IPS-11a (cell line): Measurements from ENCODE around the gene C8G.

Experiments
- H3K4me3 ChIP-seq: one replicate; pipeline ENCODE4 v1.5.1; 2013; ENCODE audit warnings: low read depth, low read length, control low read depth

C8G gene

GRCh38 chr9:136944519-136945332 is at the start of gene C8G, which contains the start of gene FBXW5:
C8G (plus strand) TSS chr9:136945243; CDS start chr9:136945321, 78 bp downstream.
FBXW5 (minus strand) TSS chr9:136944738; CDS start chr9:136944083, 655 bp downstream.
- H3K4me3 ChIP-seq = peak within 1 kb of the TSS; percentile 61

- no peak overlapping the region for H3K4me3 ChIP-seq
Measured at GRCh38 chr9:136896027-136896426, 49.0 kb upstream of the C8G start.

DNA sequence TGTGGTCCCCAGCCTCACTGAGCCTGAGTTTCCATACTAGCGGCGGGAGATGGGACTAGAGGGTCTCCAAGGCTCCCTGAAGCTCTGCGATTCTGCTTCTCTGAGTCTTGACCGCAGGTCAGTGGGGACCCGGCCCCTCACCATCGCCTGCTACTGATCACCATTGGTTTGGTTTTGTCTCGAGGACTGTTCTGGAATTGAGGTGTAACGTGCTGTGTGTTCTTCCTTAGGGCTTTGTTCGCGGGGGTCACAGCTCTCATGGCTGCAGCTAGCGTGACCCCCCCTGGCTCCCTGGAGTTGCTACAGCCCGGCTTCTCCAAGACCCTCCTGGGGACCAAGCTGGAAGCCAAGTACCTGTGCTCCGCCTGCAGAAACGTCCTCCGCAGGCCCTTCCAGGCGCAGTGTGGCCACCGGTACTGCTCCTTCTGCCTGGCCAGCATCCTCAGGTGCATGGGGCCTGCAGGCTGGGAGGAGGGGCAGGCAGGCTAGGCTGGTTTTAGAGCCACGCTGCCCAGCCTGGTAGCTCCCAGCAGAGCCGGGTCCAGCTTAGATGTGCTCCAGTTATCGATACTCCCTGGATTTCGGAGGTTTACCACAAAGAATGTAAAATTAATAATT is 46.5 kb upstream of the C8G start:
- no peak overlapping the region for H3K4me3 ChIP-seq

GRCh38 chr9:136899196-136899595 is 45.8 kb upstream of the C8G start:
- H3K4me3 ChIP-seq = no peak overlapping the region

GRCh38 chr9:136900556-136900955 is 44.5 kb upstream of the C8G start:
- H3K4me3 ChIP-seq = no peak overlapping the region

DNA sequence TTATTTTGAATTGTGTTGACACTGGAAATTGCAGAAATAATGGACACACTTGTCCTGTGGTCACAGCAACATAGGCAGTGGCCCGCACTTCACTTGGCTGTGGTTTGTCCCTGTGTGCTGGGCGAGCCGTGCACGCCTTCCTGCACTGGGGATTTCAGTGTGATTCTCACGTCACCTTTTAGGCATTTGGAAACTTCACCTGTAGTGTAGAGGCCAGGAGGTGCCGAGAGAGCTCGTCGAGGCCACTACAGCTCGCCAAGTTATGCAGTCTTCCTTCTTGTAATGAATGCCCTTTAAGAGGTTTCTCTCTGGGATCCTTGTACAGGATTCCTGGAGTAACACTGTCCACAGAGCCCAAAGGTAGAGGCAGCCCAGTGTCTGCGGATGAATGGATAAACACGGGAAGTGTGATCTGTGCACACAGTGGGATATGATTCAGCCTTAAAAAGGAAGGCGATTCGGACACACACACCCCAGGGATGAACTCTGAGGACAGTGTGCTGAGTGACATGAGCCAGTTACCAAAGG is 44.0 kb upstream of the C8G start:
- no peak overlapping the region for H3K4me3 ChIP-seq

GRCh38 chr9:136901516-136902258 is 43.4 kb upstream of the C8G start:
- no peak overlapping the region for H3K4me3 ChIP-seq

DNA sequence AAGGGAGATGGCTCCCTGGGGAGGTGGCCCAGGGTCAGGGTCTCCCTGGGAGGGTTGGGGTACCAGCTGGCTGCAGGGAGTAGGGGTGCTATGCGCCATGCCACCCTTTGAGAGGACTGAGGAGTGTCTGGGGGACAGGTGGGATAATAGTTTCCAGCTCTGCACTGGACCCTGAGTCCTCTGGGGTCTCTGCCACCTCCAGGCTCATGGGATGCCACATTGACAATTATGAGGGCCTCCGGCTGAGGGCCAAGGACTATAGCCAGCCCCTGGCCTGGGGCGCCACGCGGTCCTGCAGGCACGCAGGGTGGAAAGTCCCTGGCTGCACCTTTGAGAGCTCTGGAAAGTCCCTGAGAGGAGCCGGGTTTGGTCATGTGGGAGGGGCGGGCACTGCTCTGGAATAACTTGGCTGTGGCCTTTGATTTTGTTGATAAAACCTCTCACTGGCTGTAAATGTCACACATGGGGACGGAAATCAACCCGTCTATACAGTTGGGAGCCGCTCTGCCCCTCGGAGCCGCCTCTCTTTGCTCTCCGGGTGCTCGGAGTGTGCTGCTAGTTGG is 42.7 kb upstream of the C8G start:
- H3K4me3 ChIP-seq = no peak overlapping the region

DNA sequence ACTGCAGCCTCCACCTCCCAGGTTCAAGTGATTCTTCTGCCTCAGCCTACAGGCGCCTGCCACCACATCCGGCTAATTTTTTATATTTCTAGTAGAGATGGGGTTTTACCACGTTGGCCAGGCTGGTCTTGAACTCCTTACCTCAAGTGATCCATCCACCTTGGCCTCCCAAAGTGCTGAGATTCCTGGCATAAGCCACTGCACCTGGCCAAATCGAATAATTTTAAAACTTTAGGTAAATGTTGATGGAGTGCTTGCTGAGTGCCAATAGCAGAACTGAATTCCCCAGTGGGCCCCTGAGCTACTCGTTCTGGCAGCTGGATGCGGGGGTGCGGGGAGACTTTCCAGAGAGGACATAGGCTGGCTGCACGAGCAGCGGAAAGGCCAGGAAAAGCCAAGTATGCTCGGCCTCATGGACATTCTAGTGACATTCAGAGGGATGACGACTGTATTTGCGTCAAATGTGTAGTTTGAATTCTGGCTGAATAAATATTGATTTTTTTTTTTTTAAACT is 41.9 kb upstream of the C8G start:
- no peak overlapping the region for H3K4me3 ChIP-seq

- no peak overlapping the region for H3K4me3 ChIP-seq
Measured at GRCh38 chr9:136906266-136906665, 38.8 kb upstream of the C8G start.

GRCh38 chr9:136907011-136907914 is 37.8 kb upstream of the C8G start:
- H3K4me3 ChIP-seq = no peak overlapping the region

GRCh38 chr9:136910197-136910900 is 34.7 kb upstream of the C8G start:
- no peak overlapping the region for H3K4me3 ChIP-seq

GRCh38 chr9:136910901-136911245 is 34.2 kb upstream of the C8G start:
- H3K4me3 ChIP-seq = no peak overlapping the region

DNA sequence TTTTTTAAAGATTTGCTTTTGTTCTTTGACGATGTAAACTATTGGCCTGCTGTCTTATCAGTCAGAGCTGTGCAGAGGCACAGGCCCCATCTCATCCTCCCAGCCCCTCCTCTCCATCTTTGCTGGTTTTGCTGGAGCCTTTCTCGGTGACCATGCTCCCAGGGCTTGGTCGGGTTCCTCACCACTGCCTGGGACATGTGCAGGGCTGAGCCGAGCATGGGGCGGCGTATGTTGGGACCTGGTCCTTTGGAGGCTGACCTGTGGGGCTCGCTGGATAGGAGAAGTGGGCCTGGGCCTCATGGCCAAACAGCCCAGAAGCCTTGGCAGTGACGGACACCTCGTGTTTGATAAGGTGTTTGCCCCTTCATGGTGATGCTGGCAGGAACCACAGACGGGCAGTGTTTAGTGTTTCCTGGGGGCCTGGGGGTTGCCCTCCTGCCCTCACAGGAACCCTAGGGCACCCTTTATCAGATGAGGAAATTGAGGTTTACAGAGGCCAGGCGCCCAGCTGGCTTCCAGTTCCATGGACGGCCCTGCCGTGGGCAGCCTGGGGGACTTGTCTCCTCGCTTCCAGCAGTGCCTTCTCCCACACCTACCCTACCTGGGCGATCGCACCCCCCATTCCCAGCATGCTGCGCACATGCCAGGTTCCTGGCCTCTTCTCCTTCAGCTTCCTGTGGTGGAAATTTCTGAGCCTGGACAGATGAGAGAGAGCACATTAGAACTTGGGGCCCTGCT is 31.2 kb upstream of the C8G start:
- H3K4me3 ChIP-seq = no peak overlapping the region

DNA sequence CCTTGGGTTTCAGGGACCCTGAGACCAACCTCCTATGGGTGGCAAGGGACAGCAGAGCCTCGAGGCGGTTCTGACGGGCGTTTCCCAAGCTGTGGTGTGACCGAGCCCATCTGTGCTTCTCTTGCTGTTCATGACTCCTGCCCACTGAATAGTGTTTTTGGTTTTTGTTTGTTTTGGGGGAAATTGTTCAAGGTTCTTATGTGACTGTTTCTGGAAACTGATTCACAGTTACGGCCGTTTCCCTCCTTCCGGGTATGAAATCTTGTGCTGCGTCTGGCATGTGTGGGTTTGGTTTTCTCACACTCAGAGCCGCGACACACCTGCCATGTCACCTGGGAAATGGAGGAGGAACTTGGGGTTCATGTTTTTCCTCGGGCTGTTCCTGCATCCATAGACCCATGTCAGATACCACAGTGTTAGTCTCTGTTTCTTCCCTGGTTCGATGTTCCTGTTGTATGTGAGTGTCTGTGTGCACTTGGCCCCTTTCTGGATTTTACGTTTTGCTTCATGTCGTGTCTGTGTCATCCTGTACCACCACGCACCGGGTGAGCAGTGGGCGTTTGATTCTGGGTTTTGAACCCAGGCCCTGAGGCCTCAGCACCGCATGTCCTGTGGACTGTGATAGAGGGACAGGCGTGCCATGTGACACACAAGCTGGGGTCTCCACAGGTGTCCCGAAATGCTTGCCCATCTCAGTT is 29.3 kb upstream of the C8G start:
- no peak overlapping the region for H3K4me3 ChIP-seq

- H3K4me3 ChIP-seq = no peak overlapping the region
Measured at GRCh38 chr9:136916330-136917184, 28.5 kb upstream of the C8G start.

GRCh38 chr9:136917902-136918301 is 27.1 kb upstream of the C8G start:
- no peak overlapping the region for H3K4me3 ChIP-seq
